ENCODE data around the gene SH3PXD2A. TPM values are rescaled to one million over a fixed set of nuclear protein-coding genes. Genes with fewer than 3 reads are reported as not detected.
A peak's percentile ranks its signal among the peaks of the same experiment; 100 is the strongest.

SH3PXD2A gene
- total and polyA plus RNA-seq, 7 experiments from 2014 or later, result 0.54 to 20.5 (median 9.9) TPM

- Mint-ChIP-seq H3K27me3 (no peaks in the 10 kb centered on the region), H3K4me3 (no peak overlapping the region), H3K36me3 (peaks cover 4 to 49% (median 20%) of the 10 kb centered on the region in 5 donors), H3K4me1 (peaks cover 12 to 43% (median 26%) of the 10 kb centered on the region in 7 donors), H3K9me3 (no peaks in the 10 kb centered on the region), H3K27ac (peak overlapping the region in 5 of 9 donors; percentile 48 to 83 (median 69))
- Histone ChIP-seq H3K4me3 (ENCODE audit: low read length) (no peak overlapping the region), H3K27me3 (ENCODE audit: control insufficient read depth in 2 of 2, insufficient read depth in 2 of 2, low read length in 2 of 2) (no peaks in the 10 kb centered on the region), H3K4me1 (ENCODE audit: control insufficient read depth in 2 of 2, insufficient read depth in 2 of 2, low read length in 2 of 2) (peaks cover 5 to 6% of the 10 kb centered on the region in 2 donors), H3K36me3 (ENCODE audit: control insufficient read depth in 2 of 3, insufficient read depth in 3 of 3, low read length in 3 of 3) (peaks cover 4 to 84% (median 19%) of the 10 kb centered on the region in 3 experiments), H3K27ac (ENCODE audit: low read depth, low read length) (no peak overlapping the region), H3K9me3 (ENCODE audit: control insufficient read depth in 2 of 3, low read length in 3 of 3) (no peaks in the 10 kb centered on the region)
- POLR2A ChIA-PET, result interaction anchor here (0.7 to 3.5 kb wide), 4 partner anchors 13 to 232 kb away, joined by 4 to 10 read pairs (median 4); partner anchors contain the start of gene SFR1
- DNase-seq, result no peak
- intact Hi-C loops (cut with micrococcal nuclease), result loop anchor here (2.0 to 5.0 kb wide), 3 partner anchors 93 to 368 kb away; no protein-coding TSS in a partner anchor
- CTCF ChIA-PET, result interaction anchor here (0.6 to 3.2 kb wide), 7 partner anchors 9 to 333 kb away, joined by 3 to 19 read pairs (median 4); no protein-coding TSS in a partner anchor
- ATAC-seq, result no peak
Measured at GRCh38 chr10:103889121-103889720, 33.8 kb upstream of the SH3PXD2A start.

GRCh38 chr10:103888113-103888841, 32.9 kb upstream of the SH3PXD2A start:
- peaks cover 6 to 48% (median 25%) of the 10 kb centered on the region in 5 donors for H3K36me3 Mint-ChIP-seq
- H3K36me3 ChIP-seq (ENCODE audit: control insufficient read depth in 2 of 3, insufficient read depth in 3 of 3, low read length in 3 of 3), result peaks cover 7 to 79% (median 19%) of the 10 kb centered on the region in 3 experiments

GRCh38 chr10:103885617-103886016, 30.2 kb upstream of the SH3PXD2A start:
- Histone ChIP-seq H3K27ac (ENCODE audit: low read depth, low read length) (no peak overlapping the region), H3K4me1 (ENCODE audit: control insufficient read depth in 2 of 2, insufficient read depth in 2 of 2, low read length in 2 of 2) (peaks cover 4 to 5% of the 10 kb centered on the region in 2 donors), H3K36me3 (ENCODE audit: control insufficient read depth in 2 of 3, insufficient read depth in 3 of 3, low read length in 3 of 3) (peaks cover 12 to 81% (median 33%) of the 10 kb centered on the region in 3 experiments), H3K27me3 (ENCODE audit: control insufficient read depth in 2 of 2, insufficient read depth in 2 of 2, low read length in 2 of 2) (no peaks in the 10 kb centered on the region), H3K4me3 (ENCODE audit: low read length) (no peak overlapping the region), H3K9me3 (ENCODE audit: control insufficient read depth in 2 of 3, low read length in 3 of 3) (no peaks in the 10 kb centered on the region)
- intact Hi-C loops (cut with micrococcal nuclease), result loop anchor here (5.0 kb wide), 2 partner anchors 97 to 372 kb away; no protein-coding TSS in a partner anchor
- ChIA-PET CTCF (interaction anchor here (0.9 to 3.2 kb wide), 11 partner anchors 12 to 351 kb away, joined by 3 to 11 read pairs (median 3); no protein-coding TSS in a partner anchor), POLR2A (interaction anchor here (1.2 to 3.0 kb wide), 2 partner anchors 11 to 236 kb away, joined by 3 to 11 read pairs; partner anchors contain the start of gene SFR1)
- peaks cover 14 to 58% (median 36%) of the 10 kb centered on the region in 5 donors for H3K36me3 Mint-ChIP-seq
- peaks cover 6 to 27% (median 19%) of the 10 kb centered on the region in 7 donors for H3K4me1 Mint-ChIP-seq
- H3K27ac Mint-ChIP-seq, result no peak overlapping the region
- H3K4me3 Mint-ChIP-seq, result no peak overlapping the region
- H3K27me3 Mint-ChIP-seq, result no peaks in the 10 kb centered on the region
- H3K9me3 Mint-ChIP-seq, result no peaks in the 10 kb centered on the region
- DNase-seq, result no peak
- no peak for ATAC-seq

More at GRCh38 chr10:103888113-103888841, 32.9 kb upstream of the SH3PXD2A start:
- Mint-ChIP-seq H3K4me1 (peaks cover 6 to 33% (median 20%) of the 10 kb centered on the region in 7 donors), H3K27me3 (no peaks in the 10 kb centered on the region), H3K9me3 (no peaks in the 10 kb centered on the region), H3K4me3 (no peak overlapping the region), H3K27ac (peak overlapping the region in 8 of 9 donors; percentile 5 to 83 (median 38))
- DNase-seq (peak in 7 of 9 donors; percentile 36 to 72 (median 59)), ATAC-seq (peak; percentile 90)
- POLR2A ChIA-PET, result interaction anchor here (1.0 to 3.5 kb wide), 7 partner anchors 11 to 235 kb away, joined by 3 to 10 read pairs (median 4); partner anchors contain the start of gene SFR1
- H3K27me3 ChIP-seq (ENCODE audit: control insufficient read depth in 2 of 2, insufficient read depth in 2 of 2, low read length in 2 of 2), result no peaks in the 10 kb centered on the region
- no peaks in the 10 kb centered on the region for H3K9me3 ChIP-seq (ENCODE audit: control insufficient read depth in 2 of 3, low read length in 3 of 3)
- H3K4me1 ChIP-seq (ENCODE audit: control insufficient read depth in 2 of 2, insufficient read depth in 2 of 2, low read length in 2 of 2), result peaks cover 4 to 5% of the 10 kb centered on the region in 2 donors
- CTCF ChIA-PET, result interaction anchor here (0.5 to 3.2 kb wide), 30 partner anchors 10 to 390 kb away, joined by 3 to 19 read pairs (median 4); partner anchors contain the start of gene SFR1
- intact Hi-C loops (cut with micrococcal nuclease), result loop anchor here (1.0 to 5.0 kb wide), 17 partner anchors 20 to 369 kb away; partner anchors contain the start of genes SLK (in 1 of the 2) and STN1 (in 1 of the 2)
- H3K27ac ChIP-seq (ENCODE audit: low read depth, low read length), result no peak overlapping the region
- no peak overlapping the region for H3K4me3 ChIP-seq (ENCODE audit: low read length)

- no peak overlapping the region for H3K4me3 ChIP-seq (ENCODE audit: low read length)
- H3K36me3 ChIP-seq (ENCODE audit: control insufficient read depth in 2 of 3, insufficient read depth in 3 of 3, low read length in 3 of 3), result peaks cover 12 to 81% (median 42%) of the 10 kb centered on the region in 3 experiments
- ChIA-PET POLR2A (interaction anchor here (0.5 to 3.0 kb wide), 2 partner anchors 18 to 237 kb away, joined by 3 to 11 read pairs; partner anchors contain the start of gene SFR1), CTCF (interaction anchor here (0.6 to 3.2 kb wide), 13 partner anchors 11 to 867 kb away, joined by 3 to 11 read pairs (median 4); no protein-coding TSS in a partner anchor)
- H3K9me3 ChIP-seq (ENCODE audit: control insufficient read depth in 2 of 3, low read length in 3 of 3), result no peaks in the 10 kb centered on the region
- H3K4me3 Mint-ChIP-seq, result no peak overlapping the region
- peak overlapping the region in 1 of 9 donors; percentile 33 for H3K27ac Mint-ChIP-seq
- DNase-seq (peak in 4 of 9 donors; percentile 10 to 22 (median 16)), ATAC-seq (peak; percentile 44)
- H3K27me3 Mint-ChIP-seq, result no peaks in the 10 kb centered on the region
- intact Hi-C loops (cut with micrococcal nuclease), result loop anchor here (1.0 to 5.0 kb wide), 5 partner anchors 25 to 373 kb away; no protein-coding TSS in a partner anchor
- peaks cover 18 to 58% (median 41%) of the 10 kb centered on the region in 5 donors for H3K36me3 Mint-ChIP-seq
- peaks cover 5 to 25% (median 14%) of the 10 kb centered on the region in 7 donors for H3K4me1 Mint-ChIP-seq
- H3K4me1 ChIP-seq (ENCODE audit: control insufficient read depth in 2 of 2, insufficient read depth in 2 of 2, low read length in 2 of 2), result peaks cover 4 to 5% of the 10 kb centered on the region in 2 donors
- no peak overlapping the region for H3K27ac ChIP-seq (ENCODE audit: low read depth, low read length)
- H3K27me3 ChIP-seq (ENCODE audit: control insufficient read depth in 2 of 2, insufficient read depth in 2 of 2, low read length in 2 of 2), result no peaks in the 10 kb centered on the region
- H3K9me3 Mint-ChIP-seq, result no peaks in the 10 kb centered on the region
Measured at GRCh38 chr10:103884681-103885139, 29.3 kb upstream of the SH3PXD2A start.

GRCh38 chr10:103882285-103883007, 27.1 kb upstream of the SH3PXD2A start:
- peaks cover 29 to 70% (median 51%) of the 10 kb centered on the region in 5 donors for H3K36me3 Mint-ChIP-seq
- peaks cover 0 to 21% (median 0%) of the 10 kb centered on the region in 7 donors for H3K4me1 Mint-ChIP-seq
- intact Hi-C loops (cut with micrococcal nuclease), result no loop called here
- H3K4me3 Mint-ChIP-seq, result no peak overlapping the region
- CTCF ChIA-PET, result interaction anchor here (1.0 to 1.1 kb wide), 2 partner anchors 168 to 195 kb away, joined by 3 read pairs; no protein-coding TSS in a partner anchor
- POLR2A ChIA-PET, result no interaction called here
- no peak overlapping the region for H3K4me3 ChIP-seq (ENCODE audit: low read length)
- H3K27ac Mint-ChIP-seq, result peak overlapping the region in 1 of 9 donors; percentile 74
- no peak overlapping the region for H3K27ac ChIP-seq (ENCODE audit: low read depth, low read length)
- H3K9me3 ChIP-seq (ENCODE audit: control insufficient read depth in 2 of 3, low read length in 3 of 3), result no peaks in the 10 kb centered on the region
- DNase-seq (no peak), ATAC-seq (no peak)
- no peaks in the 10 kb centered on the region for H3K27me3 ChIP-seq (ENCODE audit: control insufficient read depth in 2 of 2, insufficient read depth in 2 of 2, low read length in 2 of 2)
- no peaks in the 10 kb centered on the region for H3K4me1 ChIP-seq (ENCODE audit: control insufficient read depth in 2 of 2, insufficient read depth in 2 of 2, low read length in 2 of 2)
- no peaks in the 10 kb centered on the region for H3K27me3 Mint-ChIP-seq
- H3K36me3 ChIP-seq (ENCODE audit: control insufficient read depth in 2 of 3, insufficient read depth in 3 of 3, low read length in 3 of 3), result peaks cover 30 to 90% (median 35%) of the 10 kb centered on the region in 3 experiments
- H3K9me3 Mint-ChIP-seq, result no peaks in the 10 kb centered on the region
